ENCODE measurements around the gene SOX18.

DNA sequence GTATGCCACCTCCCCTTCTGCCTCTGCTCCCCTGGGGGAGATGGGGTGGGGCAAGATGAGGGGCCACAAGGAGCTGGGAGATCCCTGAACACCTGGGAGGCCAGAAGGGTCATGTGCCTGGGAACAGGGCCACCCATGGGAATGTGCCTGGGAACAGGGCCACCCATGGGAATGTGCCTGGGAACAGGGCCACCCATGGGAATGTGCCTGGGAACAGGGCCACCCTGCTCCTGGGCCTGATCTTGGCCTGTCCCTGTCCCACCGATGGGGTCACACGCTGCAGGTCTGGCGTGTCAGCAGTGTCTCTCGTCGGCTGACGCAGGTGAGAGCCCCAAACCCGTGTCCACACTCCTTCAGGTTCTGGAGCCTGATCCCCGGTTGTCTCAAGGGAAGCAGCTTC lies 25.5 kb upstream of the SOX18 start:
- TF ChIP-seq, protein P1, sequence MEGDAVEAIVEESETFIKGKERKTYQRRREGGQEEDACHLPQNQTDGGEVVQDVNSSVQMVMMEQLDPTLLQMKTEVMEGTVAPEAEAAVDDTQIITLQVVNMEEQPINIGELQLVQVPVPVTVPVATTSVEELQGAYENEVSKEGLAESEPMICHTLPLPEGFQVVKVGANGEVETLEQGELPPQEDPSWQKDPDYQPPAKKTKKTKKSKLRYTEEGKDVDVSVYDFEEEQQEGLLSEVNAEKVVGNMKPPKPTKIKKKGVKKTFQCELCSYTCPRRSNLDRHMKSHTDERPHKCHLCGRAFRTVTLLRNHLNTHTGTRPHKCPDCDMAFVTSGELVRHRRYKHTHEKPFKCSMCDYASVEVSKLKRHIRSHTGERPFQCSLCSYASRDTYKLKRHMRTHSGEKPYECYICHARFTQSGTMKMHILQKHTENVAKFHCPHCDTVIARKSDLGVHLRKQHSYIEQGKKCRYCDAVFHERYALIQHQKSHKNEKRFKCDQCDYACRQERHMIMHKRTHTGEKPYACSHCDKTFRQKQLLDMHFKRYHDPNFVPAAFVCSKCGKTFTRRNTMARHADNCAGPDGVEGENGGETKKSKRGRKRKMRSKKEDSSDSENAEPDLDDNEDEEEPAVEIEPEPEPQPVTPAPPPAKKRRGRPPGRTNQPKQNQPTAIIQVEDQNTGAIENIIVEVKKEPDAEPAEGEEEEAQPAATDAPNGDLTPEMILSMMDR (IDR thresholded peaks at IDR 0.05) = no peak
- TF ChIP-seq POLR2A (IDR thresholded peaks at IDR 0.05) = no peak

All from thyroid gland (tissue), 4 donors.